HG03565 (cell line): ENCODE measurements around the gene SCLT1.
"Not testable (repeated sequence)": the region's sequence is repeated elsewhere in the genome, so short reads cannot be mapped to it uniquely, and the experiment has no call there.

Experiments
- ATAC-seq: cut with Tn5 transposase; IDR thresholded peaks from one replicate; pipeline ENCODE4 v1.9.1; 2021; ENCODE audit warnings: mild to moderate bottlenecking, moderate library complexity; ENCODE audit not compliant: unreplicated experiment

SCLT1 gene

GRCh38 chr4:129093191-129093920 lies at the start of gene SCLT1:
TSS of gene SCLT1 (minus strand) at chr4:129093539. CDS start at chr4:129093103, 436 bp downstream.
- ATAC-seq = peak; percentile 93

- no peak for ATAC-seq
These were observed 47.2 kb upstream of the SCLT1 start for GRCh38 chr4:129140521-129140920.

GRCh38 chr4:129138810-129139496 lies 45.6 kb upstream of the SCLT1 start:
- ATAC-seq = no peak

- no peak for ATAC-seq
These were observed 43.1 kb upstream of the SCLT1 start for GRCh38 chr4:129136433-129136832.

GRCh38 chr4:129131343-129131742 lies 38.0 kb upstream of the SCLT1 start:
- no peak for ATAC-seq

GRCh38 chr4:129129143-129129542 lies 35.8 kb upstream of the SCLT1 start:
- no peak for ATAC-seq

GRCh38 chr4:129126614-129127013 lies 33.3 kb upstream of the SCLT1 start:
- not testable (repeated sequence) for ATAC-seq

GRCh38 chr4:129117705-129118104 lies 24.4 kb upstream of the SCLT1 start:
- ATAC-seq = no peak

GRCh38 chr4:129113919-129114318 lies 20.6 kb upstream of the SCLT1 start:
- no peak for ATAC-seq

- no peak for ATAC-seq
These were observed 20.1 kb upstream of the SCLT1 start for GRCh38 chr4:129113434-129113833.

- ATAC-seq = no peak
These were observed 18.6 kb upstream of the SCLT1 start for GRCh38 chr4:129111919-129112318.

- ATAC-seq = no peak
These were observed 17.6 kb upstream of the SCLT1 start for GRCh38 chr4:129110931-129111330.

GRCh38 chr4:129109965-129110824 lies 16.9 kb upstream of the SCLT1 start:
- no peak for ATAC-seq

GRCh38 chr4:129098531-129099001 lies 5.2 kb upstream of the SCLT1 start:
- no peak for ATAC-seq

GRCh38 chr4:129095811-129096454 lies 2.6 kb upstream of the SCLT1 start, which contains the start of gene C4orf33:
TSS of gene C4orf33 (plus strand) at chr4:129096152. CDS start at chr4:129102611, 6,459 bp downstream.
- peak; percentile 35 for ATAC-seq

- no peak for ATAC-seq
These were observed 1.0 kb upstream of the SCLT1 start for GRCh38 chr4:129094347-129094746.

- ATAC-seq = no peak
These were observed 628 bp downstream of the SCLT1 start for GRCh38 chr4:129092631-129093190.

GRCh38 chr4:129087516-129087915 lies 5.8 kb downstream of the SCLT1 start:
- ATAC-seq = no peak

- ATAC-seq = no peak
These were observed 7.9 kb downstream of the SCLT1 start for GRCh38 chr4:129085472-129085871.

- no peak for ATAC-seq
These were observed 11.0 kb downstream of the SCLT1 start for GRCh38 chr4:129082302-129082701.
